Gastrocnemius medialis (tissue), 4 donors: Measurements from ENCODE around the gene AMER1.

Source experiments
- POLR2A ChIP-seq, 2 donors: fragments of 450-650 bp; IDR thresholded peaks; one replicate each; pipeline ENCODE4 v1.6.1; 2017; ENCODE audit warnings: antibody characterized with exemption in 2 of 2, mild to moderate bottlenecking in 2 of 2, moderate library complexity in 2 of 2
- TF ChIP-seq, protein P1 (sequence below), 5 experiments: fragments of 450-650 bp in 3 of 5; fragments of 200-600 bp in 2 of 5; sonication (generic) in 2 of 5; IDR thresholded peaks in 4 of 5; conservative IDR thresholded peaks in 1 of 5; 1 replicate in 4 of 5; 2 replicates in 1 of 5; pipeline ENCODE4 v1.5.1; 2016 to 2019; ENCODE audit warnings: antibody characterized with exemption in 5 of 5, mild to moderate bottlenecking in 3 of 5, moderate library complexity in 3 of 5

- TF ChIP-seq, protein P1, sequence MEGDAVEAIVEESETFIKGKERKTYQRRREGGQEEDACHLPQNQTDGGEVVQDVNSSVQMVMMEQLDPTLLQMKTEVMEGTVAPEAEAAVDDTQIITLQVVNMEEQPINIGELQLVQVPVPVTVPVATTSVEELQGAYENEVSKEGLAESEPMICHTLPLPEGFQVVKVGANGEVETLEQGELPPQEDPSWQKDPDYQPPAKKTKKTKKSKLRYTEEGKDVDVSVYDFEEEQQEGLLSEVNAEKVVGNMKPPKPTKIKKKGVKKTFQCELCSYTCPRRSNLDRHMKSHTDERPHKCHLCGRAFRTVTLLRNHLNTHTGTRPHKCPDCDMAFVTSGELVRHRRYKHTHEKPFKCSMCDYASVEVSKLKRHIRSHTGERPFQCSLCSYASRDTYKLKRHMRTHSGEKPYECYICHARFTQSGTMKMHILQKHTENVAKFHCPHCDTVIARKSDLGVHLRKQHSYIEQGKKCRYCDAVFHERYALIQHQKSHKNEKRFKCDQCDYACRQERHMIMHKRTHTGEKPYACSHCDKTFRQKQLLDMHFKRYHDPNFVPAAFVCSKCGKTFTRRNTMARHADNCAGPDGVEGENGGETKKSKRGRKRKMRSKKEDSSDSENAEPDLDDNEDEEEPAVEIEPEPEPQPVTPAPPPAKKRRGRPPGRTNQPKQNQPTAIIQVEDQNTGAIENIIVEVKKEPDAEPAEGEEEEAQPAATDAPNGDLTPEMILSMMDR (IDR thresholded peaks at IDR 0.05 in 4 of 5, conservative IDR thresholded peaks at IDR 0.05 in 1 of 5), result no peak
- no peak for TF ChIP-seq POLR2A (IDR thresholded peaks at IDR 0.05)
Observed at GRCh38 chrX:64190136-64190740, 15.3 kb downstream of the AMER1 start.
